K562 (cell line): ENCODE measurements around the gene URB2. TPM values are rescaled to one million over a fixed set of nuclear protein-coding genes. Genes with fewer than 3 reads are reported as not detected.

Experiments used
- BDP1 ChIP-seq: IDR thresholded peaks from 3 replicates; pipeline ENCODE4 v1.6.1; 2011; ENCODE audit not compliant: insufficient read length, insufficient read depth
- CEBPG ChIP-seq, 3 experiments: fragments of 200-800 bp in 1 of 3; sonication (Bioruptor generic) in 1 of 3; sonication (generic) in 1 of 3; formaldehyde crosslinking in 1 of 3; IDR thresholded peaks in 2 of 3; conservative IDR thresholded peaks in 1 of 3; 2 replicates each; pipeline versions ENCODE4 v1.6.1 to v1.8.0; 2016 to 2022; ENCODE audit warnings: missing compliant biosample characterization in 2 of 3, missing genetic modification characterization in 2 of 3, mild to moderate bottlenecking in 1 of 3, missing genetic modification reagents in 1 of 3
- DNMT1 ChIP-seq: fragments of 450-650 bp; IDR thresholded peaks from 2 replicates; pipeline ENCODE4 v1.6.1; 2016; ENCODE audit warnings: antibody characterized with exemption, mild to moderate bottlenecking
- FOXK2 ChIP-seq, 2 experiments: fragments of 450-650 bp; IDR thresholded peaks in 1 of 2; conservative IDR thresholded peaks in 1 of 2; 2 replicates each; pipeline ENCODE4 v1.6.1; 2016; ENCODE audit warnings: low read depth in 2 of 2, mild to moderate bottlenecking in 1 of 2
- KAT7 ChIP-seq: sonication (generic); formaldehyde crosslinking; IDR thresholded peaks from 2 replicates; pipeline ENCODE4 v1.8.0; 2022; ENCODE audit warnings: missing genetic modification reagents, mild to moderate bottlenecking, borderline replicate concordance
- KDM2B ChIP-seq: fragments of 250-450 bp; sonication (Bioruptor Pico); IDR thresholded peaks from 2 replicates; pipeline ENCODE4 v1.8.0; 2021; ENCODE audit warnings: mild to moderate bottlenecking, moderate library complexity
- L3MBTL2 ChIP-seq: fragments of 450-650 bp; IDR thresholded peaks from 2 replicates; pipeline ENCODE4 v1.6.1; 2016; ENCODE audit warnings: mild to moderate bottlenecking, moderate library complexity
- MYC ChIP-seq, 2 experiments: fragments of 250-450 bp in 1 of 2; sonication (Bioruptor Pico) in 1 of 2; IDR thresholded peaks; 2 replicates each; pipeline versions ENCODE4 v1.5.1 to v1.6.1; 2012 to 2021; ENCODE audit warnings: low read depth in 2 of 2, borderline replicate concordance in 1 of 2, improper control_type of control experiment in 1 of 2, low read length in 1 of 2, mild to moderate bottlenecking in 1 of 2, moderate library complexity in 1 of 2
- MYNN ChIP-seq, 2 experiments: sonication (generic); formaldehyde crosslinking in 1 of 2; IDR thresholded peaks; 2 replicates each; pipeline versions ENCODE4 v1.5.0 to v1.6.1; 2016 to 2020; ENCODE audit warnings: antibody characterized with exemption in 1 of 2, missing genetic modification reagents in 1 of 2
- NR1H2 ChIP-seq: sonication (generic); formaldehyde crosslinking; IDR thresholded peaks from 2 replicates; pipeline ENCODE4 v1.4.0; 2020; ENCODE audit warnings: mild to moderate bottlenecking, missing genetic modification reagents
- PHF21A ChIP-seq: fragments of 450-650 bp; IDR thresholded peaks from 2 replicates; pipeline ENCODE4 v1.6.1; 2017; ENCODE audit warnings: low read depth, borderline replicate concordance
- RNF2 ChIP-seq: sonication (generic); IDR thresholded peaks from 2 replicates; pipeline ENCODE4 v1.6.1; 2016
- SIN3A ChIP-seq, 2 experiments: fragments of 150-350 bp in 1 of 2; IDR thresholded peaks; 2 replicates each; pipeline ENCODE4 v1.6.1; 2011 to 2016; ENCODE audit warnings: borderline replicate concordance in 2 of 2, low read depth in 2 of 2, low read length in 2 of 2, mild to moderate bottlenecking in 2 of 2, moderate library complexity in 2 of 2; ENCODE audit not compliant: control insufficient read depth in 1 of 2
- SIX5 ChIP-seq, 2 experiments: IDR thresholded peaks; 2 replicates each; pipeline ENCODE4 v1.6.1; 2011; ENCODE audit warnings: low read length in 2 of 2, borderline replicate concordance in 1 of 2, low read depth in 1 of 2, mild to moderate bottlenecking in 1 of 2, moderate library complexity in 1 of 2; ENCODE audit not compliant: insufficient read depth in 1 of 2
- SMAD4 ChIP-seq: fragments of 250-450 bp; sonication (Bioruptor Pico); conservative IDR thresholded peaks from 2 replicates; pipeline ENCODE4 v1.8.0; 2021; ENCODE audit warnings: inconsistent platforms, mild to moderate bottlenecking, moderate library complexity
- SMARCA4 ChIP-seq: fragments of 450-650 bp; IDR thresholded peaks from 2 replicates; pipeline ENCODE4 v1.6.1; 2016
- SMARCE1 ChIP-seq: fragments of 450-650 bp; IDR thresholded peaks from 2 replicates; pipeline ENCODE4 v1.7.1; 2016; ENCODE audit warnings: mild to moderate bottlenecking
- SPI1 ChIP-seq: IDR thresholded peaks from 2 replicates; pipeline ENCODE4 v1.6.1; 2011; ENCODE audit warnings: low read depth, low read length, control low read depth, borderline replicate concordance
- SRSF7 ChIP-seq: fragments of 200-400 bp; formaldehyde crosslinking; optimal IDR thresholded peaks from 2 replicates; pipeline ENCODE3; 2017; ENCODE audit warnings: mild to moderate bottlenecking, low read depth, low read length
- TAF9B ChIP-seq: fragments of 450-650 bp; IDR thresholded peaks from 2 replicates; pipeline ENCODE4 v1.6.1; 2018; ENCODE audit warnings: mild to moderate bottlenecking; ENCODE audit not compliant: partially characterized antibody
- TEAD4 ChIP-seq, 2 experiments: sonication (generic) in 1 of 2; formaldehyde crosslinking in 1 of 2; IDR thresholded peaks; 2 replicates each; pipeline versions ENCODE4 v1.6.1 to v1.8.0; 2012 to 2022; ENCODE audit warnings: borderline replicate concordance in 1 of 2, inconsistent platforms in 1 of 2, low read length in 1 of 2, mild to moderate bottlenecking in 1 of 2, missing genetic modification reagents in 1 of 2
- ZNF551 ChIP-seq: fragments of 250-450 bp; sonication (Bioruptor Pico); IDR thresholded peaks from 2 replicates; pipeline ENCODE4 v1.5.0; 2021; ENCODE audit warnings: mild to moderate bottlenecking, moderate library complexity
- polyA plus RNA-seq, 8 experiments: library from polyadenylated mRNA; depleted of rRNA in 4 of 8; stranded (reverse) in 5 of 8; unstranded in 3 of 8; fragments of >200 nt; fragmentation: Nextera tagmentation in 2 of 8; fragmentation: Illumina TruSeq in 1 of 8; extraction: Ambion mirVana in 2 of 8; extraction: Trizol in 1 of 8; gene quantifications; 2 replicates each; pipeline versions ENCODE4 v1.2.1 to v1.2.3, GENCODE V29; 2011 to 2014; ENCODE audit warnings: inconsistent platforms in 1 of 8, missing spikeins in 1 of 8
- total RNA-seq, 7 experiments: library from RNA; depleted of rRNA in 6 of 7; stranded (reverse); fragments of >200 nt in 6 of 7; fragmentation: Illumina TruSeq in 2 of 7; extraction: Trizol in 2 of 7; gene quantifications; 2 replicates each; pipeline versions ENCODE4 v1.2.1 to v1.2.3, GENCODE V29; 2011 to 2021; ENCODE audit warnings: low replicate concordance in 1 of 7
- TF ChIP-seq, protein P1 (sequence below): sonication (generic); formaldehyde crosslinking; IDR thresholded peaks from 2 replicates; pipeline ENCODE4 v1.8.1; 2023; ENCODE audit warnings: mild to moderate bottlenecking, missing genetic modification reagents
- TF ChIP-seq, protein P2 (sequence below): fragments of 450-650 bp; IDR thresholded peaks from one replicate; pipeline ENCODE4 v1.6.1; 2018; ENCODE audit warnings: mild to moderate bottlenecking, moderate library complexity; ENCODE audit not compliant: partially characterized antibody

URB2 gene
- total and polyA plus RNA-seq, 9 of the 15 experiments (the other 6 are each of a cell fraction or from before 2014, with no cell fraction given), result 2.8 to 28.3 (median 19.0) TPM

DNA sequence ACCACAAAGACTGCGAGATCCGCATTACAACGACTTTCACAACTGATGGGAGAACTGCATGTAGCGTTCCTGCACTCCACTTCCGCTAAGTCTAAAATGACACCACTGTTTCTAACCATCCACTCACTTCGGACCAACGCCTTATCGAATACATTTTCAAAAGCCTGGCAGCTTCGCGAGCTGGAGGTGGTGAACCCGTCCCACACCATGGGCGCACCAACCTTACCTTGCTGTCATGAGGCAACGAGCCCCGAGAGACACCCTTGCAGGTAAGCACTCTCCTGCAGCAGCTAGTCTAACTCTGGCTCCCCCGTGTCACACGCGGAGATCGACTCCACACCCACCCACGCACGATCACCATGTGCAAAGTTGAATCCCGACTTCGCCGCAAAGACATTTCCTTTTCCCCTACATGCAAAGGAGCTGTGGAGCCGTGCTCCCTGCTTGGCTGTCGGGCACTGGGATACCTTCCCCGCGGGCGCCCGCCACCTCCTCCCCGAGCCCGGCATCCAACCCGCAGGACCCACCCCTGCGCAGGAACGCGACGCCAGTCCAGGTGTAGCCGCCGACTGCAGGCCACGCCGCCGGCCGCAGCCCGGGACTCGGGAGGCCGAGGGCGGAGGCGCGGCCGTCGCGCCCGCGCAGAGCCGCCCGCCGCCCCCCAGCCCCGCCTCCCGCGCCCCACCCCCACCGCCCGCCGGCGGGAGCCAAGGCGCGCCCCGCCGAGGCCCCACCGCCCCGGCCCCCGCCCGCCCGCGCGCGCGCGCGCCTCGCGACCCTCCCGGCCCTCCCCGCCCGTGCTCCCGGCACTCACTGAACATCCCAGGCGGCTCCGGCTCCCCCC is 754 bp upstream of the URB2 start (continued):
- TF ChIP-seq SIN3A (IDR thresholded peaks at IDR 0.05; ENCODE audit: borderline replicate concordance in 2 of 2, control insufficient read depth in 1 of 2, low read depth in 2 of 2, low read length in 2 of 2) (peak; percentile 34 to 65; a peak in 2 of 4 replicates), NR1H2 (CRISPR knock-in tag) (no peak), TAF9B (no peak), PHF21A (0 out of 2 replicates have a peak, but pooled peaks have one; percentile 28), SRSF7 (no peak), SIX5 (IDR thresholded peaks at IDR 0.05; ENCODE audit: borderline replicate concordance in 1 of 2, insufficient read depth in 1 of 2, low read depth in 1 of 2, low read length in 2 of 2) (no peak), BDP1 (no peak), DNMT1 (0 out of 2 replicates have a peak, but pooled peaks have one; percentile 23), TEAD4 (IDR thresholded peaks at IDR 0.05; ENCODE audit: low read length) (0 out of 2 replicates have a peak, but pooled peaks have one; percentile 44), TEAD4 (CRISPR knock-in tag; IDR thresholded peaks at IDR 0.05; ENCODE audit: borderline replicate concordance) (no peak), KDM2B (CRISPR knock-in tag) (peak; percentile 80; the same call in 1 of the 2 replicates), SMARCE1 (0 out of 2 replicates have a peak, but pooled peaks have one; percentile 23), MYC (IDR thresholded peaks at IDR 0.05; ENCODE audit: low read depth, low read length) (0 out of 2 replicates have a peak, but pooled peaks have one; percentile 76), MYC (CRISPR knock-in tag; IDR thresholded peaks at IDR 0.05; ENCODE audit: borderline replicate concordance, low read depth) (no peak), MYNN (IDR thresholded peaks at IDR 0.05) (no peak), MYNN (CRISPR knock-in tag; IDR thresholded peaks at IDR 0.05) (no peak), RNF2 (peak; percentile 31; the same call in 1 of the 2 replicates), ZNF551 (CRISPR knock-in tag) (no peak), KAT7 (CRISPR knock-in tag) (peak; percentile 32; the same call in 1 of the 2 replicates), SMAD4 (CRISPR knock-in tag) (peak; percentile 55; the same call in 1 of the 2 replicates), SMARCA4 (0 out of 2 replicates have a peak, but pooled peaks have one; percentile 48), SPI1 (peak; percentile 87), FOXK2 (conservative IDR thresholded peaks at IDR 0.05 in 1 of 2, IDR thresholded peaks at IDR 0.05 in 1 of 2; ENCODE audit: low read depth in 2 of 2) (peak in 1 of 2 experiments; percentile 22; a peak in 1 of 4 replicates), L3MBTL2 (peak; percentile 77), CEBPG (CRISPR knock-in tag; IDR thresholded peaks at IDR 0.05) (peak; percentile 35; the same call in 1 of the 2 replicates), CEBPG (tag; conservative IDR thresholded peaks at IDR 0.05 in 1 of 2, IDR thresholded peaks at IDR 0.05 in 1 of 2) (no peak)
- TF ChIP-seq, protein P1, sequence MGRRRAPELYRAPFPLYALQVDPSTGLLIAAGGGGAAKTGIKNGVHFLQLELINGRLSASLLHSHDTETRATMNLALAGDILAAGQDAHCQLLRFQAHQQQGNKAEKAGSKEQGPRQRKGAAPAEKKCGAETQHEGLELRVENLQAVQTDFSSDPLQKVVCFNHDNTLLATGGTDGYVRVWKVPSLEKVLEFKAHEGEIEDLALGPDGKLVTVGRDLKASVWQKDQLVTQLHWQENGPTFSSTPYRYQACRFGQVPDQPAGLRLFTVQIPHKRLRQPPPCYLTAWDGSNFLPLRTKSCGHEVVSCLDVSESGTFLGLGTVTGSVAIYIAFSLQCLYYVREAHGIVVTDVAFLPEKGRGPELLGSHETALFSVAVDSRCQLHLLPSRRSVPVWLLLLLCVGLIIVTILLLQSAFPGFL (CRISPR knock-in tag), result peak; percentile 89; the same call in 1 of the 2 replicates
- TF ChIP-seq, protein P2, sequence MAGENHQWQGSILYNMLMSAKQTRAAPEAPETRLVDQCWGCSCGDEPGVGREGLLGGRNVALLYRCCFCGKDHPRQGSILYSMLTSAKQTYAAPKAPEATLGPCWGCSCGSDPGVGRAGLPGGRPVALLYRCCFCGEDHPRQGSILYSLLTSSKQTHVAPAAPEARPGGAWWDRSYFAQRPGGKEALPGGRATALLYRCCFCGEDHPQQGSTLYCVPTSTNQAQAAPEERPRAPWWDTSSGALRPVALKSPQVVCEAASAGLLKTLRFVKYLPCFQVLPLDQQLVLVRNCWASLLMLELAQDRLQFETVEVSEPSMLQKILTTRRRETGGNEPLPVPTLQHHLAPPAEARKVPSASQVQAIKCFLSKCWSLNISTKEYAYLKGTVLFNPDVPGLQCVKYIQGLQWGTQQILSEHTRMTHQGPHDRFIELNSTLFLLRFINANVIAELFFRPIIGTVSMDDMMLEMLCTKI, result no peak
